Stimulated activated CD8-positive, alpha-beta memory T cell treated with anti-CD3 and anti-CD28 coated beads, Interleukin-4, amount 100 ng/mL, for 48 hours (primary cell): ENCODE data around the gene KAZN.

Source experiments
- DNase-seq: peaks from one replicate; pipeline ENCODE4 v3.0.0-alpha.2; 2020

The KAZN gene

GRCh38 chr1:14615549-14616218, 17.2 kb downstream of the KAZN start:
- DNase-seq = no peak

GRCh38 chr1:14616632-14617396, 18.3 kb downstream of the KAZN start:
- no peak for DNase-seq

- no peak for DNase-seq
Measured at GRCh38 chr1:14617791-14618190, 19.3 kb downstream of the KAZN start.

GRCh38 chr1:14620941-14621340, 22.5 kb downstream of the KAZN start:
- no peak for DNase-seq

- no peak for DNase-seq
Measured at GRCh38 chr1:14623090-14623489, 24.6 kb downstream of the KAZN start.

GRCh38 chr1:14624941-14625340, 26.5 kb downstream of the KAZN start:
- no peak for DNase-seq

GRCh38 chr1:14625572-14625971, 27.1 kb downstream of the KAZN start:
- no peak for DNase-seq

- no peak for DNase-seq
Measured at GRCh38 chr1:14625996-14626395, 27.5 kb downstream of the KAZN start.

GRCh38 chr1:14626869-14627607, 28.6 kb downstream of the KAZN start:
- DNase-seq = no peak

- no peak for DNase-seq
Measured at GRCh38 chr1:14627608-14628489, 29.4 kb downstream of the KAZN start.

- no peak for DNase-seq
Measured at GRCh38 chr1:14629363-14630014, 31.0 kb downstream of the KAZN start.

GRCh38 chr1:14630986-14631385, 32.5 kb downstream of the KAZN start:
- DNase-seq = no peak

- no peak for DNase-seq
Measured at GRCh38 chr1:14631421-14631820, 32.9 kb downstream of the KAZN start.

GRCh38 chr1:14634486-14634885, 36.0 kb downstream of the KAZN start:
- DNase-seq = no peak

- DNase-seq = no peak
Measured at GRCh38 chr1:14635421-14635820, 36.9 kb downstream of the KAZN start.

- DNase-seq = no peak
Measured at GRCh38 chr1:14636897-14637632, 38.6 kb downstream of the KAZN start.

GRCh38 chr1:14639291-14640050, 41.0 kb downstream of the KAZN start:
- DNase-seq = no peak

- no peak for DNase-seq
Measured at GRCh38 chr1:14642712-14643111, 44.2 kb downstream of the KAZN start.

GRCh38 chr1:14646973-14647372, 48.5 kb downstream of the KAZN start:
- DNase-seq = no peak

GRCh38 chr1:14647777-14648176, 49.3 kb downstream of the KAZN start:
- no peak for DNase-seq

GRCh38 chr1:14648391-14648790, 49.9 kb downstream of the KAZN start:
- DNase-seq = no peak
